HG03095 (cell line): ENCODE measurements around the gene DLX4.

Experiments
- ATAC-seq: cut with Tn5 transposase; IDR thresholded peaks from one replicate; pipeline ENCODE4 v1.9.1; 2021; ENCODE audit warnings: moderate library complexity; ENCODE audit not compliant: unreplicated experiment

Gene DLX4, protein sequence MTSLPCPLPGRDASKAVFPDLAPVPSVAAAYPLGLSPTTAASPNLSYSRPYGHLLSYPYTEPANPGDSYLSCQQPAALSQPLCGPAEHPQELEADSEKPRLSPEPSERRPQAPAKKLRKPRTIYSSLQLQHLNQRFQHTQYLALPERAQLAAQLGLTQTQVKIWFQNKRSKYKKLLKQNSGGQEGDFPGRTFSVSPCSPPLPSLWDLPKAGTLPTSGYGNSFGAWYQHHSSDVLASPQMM

GRCh38 chr17:49969134-49969759, at the start of gene DLX4:
DLX4 (plus strand) TSS chr17:49969190; CDS start chr17:49969469, 279 bp downstream.
- ATAC-seq: no peak

- no peak for ATAC-seq
These were observed 48.8 kb upstream of the DLX4 start for GRCh38 chr17:49920030-49920769.

GRCh38 chr17:49922095-49922494, 46.9 kb upstream of the DLX4 start:
- ATAC-seq: no peak

- no peak for ATAC-seq
These were observed 44.9 kb upstream of the DLX4 start for GRCh38 chr17:49924116-49924515.

DNA sequence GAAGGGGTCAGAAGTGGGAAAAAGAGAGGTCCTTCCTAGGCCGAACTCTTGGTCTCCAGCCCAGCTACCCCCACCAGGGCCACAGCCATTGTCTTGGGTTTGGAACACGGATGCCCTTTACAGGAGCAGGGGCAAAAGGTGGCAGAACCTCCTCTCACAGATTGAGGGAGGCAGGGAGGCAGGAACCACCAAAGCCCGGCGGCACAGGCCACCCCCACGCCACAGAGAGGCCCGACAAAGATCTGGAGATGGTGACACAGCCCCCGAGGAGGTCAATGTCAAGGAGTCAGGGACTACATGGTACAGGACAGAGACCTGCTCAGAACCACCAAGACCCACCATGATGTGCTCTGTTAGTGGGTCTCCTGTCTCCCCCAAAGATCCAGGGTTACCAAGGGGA, 44.4 kb upstream of the DLX4 start:
- no peak for ATAC-seq

- no peak for ATAC-seq
These were observed 43.1 kb upstream of the DLX4 start for GRCh38 chr17:49925921-49926320.

DNA sequence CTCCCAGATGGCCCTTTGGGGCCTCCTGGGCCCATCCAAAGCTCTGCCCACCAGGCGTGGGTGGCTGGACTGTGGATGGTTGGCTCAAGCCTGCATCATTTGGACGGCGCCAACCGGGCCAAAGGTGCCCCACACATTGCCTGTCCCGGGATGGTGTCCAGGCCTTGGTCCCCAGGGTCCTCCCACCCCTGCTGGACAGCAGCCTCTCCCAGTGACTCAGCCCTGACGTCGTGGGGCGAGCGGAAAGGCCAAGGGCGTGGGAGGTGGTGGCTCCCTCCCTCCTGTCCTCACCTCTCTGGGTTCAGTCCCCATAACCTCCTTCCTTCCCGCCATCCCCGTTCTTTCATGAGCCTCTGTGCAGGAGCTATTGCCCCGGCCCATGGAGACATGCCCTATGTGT, 42.1 kb upstream of the DLX4 start:
- no peak for ATAC-seq

GRCh38 chr17:49928126-49928800, 40.7 kb upstream of the DLX4 start:
- ATAC-seq: no peak

GRCh38 chr17:49928837-49929475, 40.0 kb upstream of the DLX4 start:
- no peak for ATAC-seq

DNA sequence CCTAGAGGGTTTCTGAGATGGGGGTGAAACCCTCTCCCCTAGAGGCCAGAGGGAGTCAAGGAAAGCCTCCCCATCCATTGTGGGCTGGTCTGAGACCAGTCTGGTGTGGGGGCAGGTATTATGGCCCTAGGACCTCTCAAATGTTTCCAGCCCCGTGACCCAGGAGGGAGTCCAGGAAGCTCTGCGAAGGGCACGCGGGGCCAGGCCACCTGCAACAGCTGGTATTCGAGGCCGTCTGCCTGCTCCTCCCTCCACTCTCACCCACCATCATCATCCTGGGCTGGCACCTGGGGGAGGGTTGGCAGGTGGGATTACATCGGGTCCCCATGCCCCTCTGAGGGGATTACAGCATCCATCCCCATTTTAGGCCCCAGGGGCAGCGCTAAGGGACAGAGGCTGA, 38.1 kb upstream of the DLX4 start:
- ATAC-seq: no peak

- no peak for ATAC-seq
These were observed 37.4 kb upstream of the DLX4 start for GRCh38 chr17:49931416-49932137.

DNA sequence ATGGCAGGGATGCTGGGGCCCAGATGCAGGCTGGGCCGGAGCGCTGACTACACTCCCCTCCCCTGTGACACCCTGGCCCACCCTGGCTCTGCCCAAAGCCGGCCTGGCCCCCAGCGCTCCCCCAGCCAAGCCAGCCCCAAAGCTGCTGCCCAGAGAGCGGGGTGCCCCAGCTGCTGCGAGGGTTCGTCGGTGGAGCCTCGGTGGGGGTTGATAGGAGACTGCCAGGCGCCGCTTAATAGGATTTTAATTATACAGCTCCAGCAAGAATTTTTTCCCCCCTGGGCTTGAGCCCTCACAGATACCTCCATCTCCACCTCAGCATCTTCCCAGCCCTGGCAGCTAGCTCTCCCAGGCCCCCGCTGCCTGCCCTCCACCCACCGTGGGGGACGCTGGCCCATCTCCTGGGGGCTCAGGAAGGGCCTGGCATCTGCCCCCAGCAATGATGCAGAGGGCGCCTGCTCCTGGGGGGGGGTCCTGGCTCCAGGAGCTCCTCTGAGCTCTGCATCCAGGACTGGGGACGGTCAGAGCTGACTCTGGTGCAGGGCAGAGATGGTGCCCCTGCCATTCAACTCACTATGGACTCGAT, 36.8 kb upstream of the DLX4 start:
- no peak for ATAC-seq

DNA sequence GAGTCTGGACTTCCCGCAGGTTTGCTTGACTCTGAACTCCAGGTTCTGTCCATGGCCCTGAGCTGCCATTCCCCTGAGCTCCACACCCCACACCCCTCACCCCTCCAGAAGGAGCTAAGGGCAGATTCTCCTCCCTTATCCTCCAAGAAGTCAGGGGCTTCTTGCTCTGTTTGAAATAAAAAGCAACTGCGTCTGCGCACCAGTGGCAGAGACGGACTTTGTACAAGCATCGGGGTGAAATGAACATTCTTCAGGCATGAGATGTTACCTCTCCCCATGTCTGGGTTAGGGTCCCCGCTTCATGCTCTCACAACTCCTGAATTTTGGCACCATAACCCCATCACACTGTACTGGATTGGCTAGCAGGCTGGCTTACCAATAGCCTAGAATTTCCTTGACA, 36.1 kb upstream of the DLX4 start:
- ATAC-seq: no peak

GRCh38 chr17:49935526-49936210, 33.3 kb upstream of the DLX4 start:
- ATAC-seq: no peak

DNA sequence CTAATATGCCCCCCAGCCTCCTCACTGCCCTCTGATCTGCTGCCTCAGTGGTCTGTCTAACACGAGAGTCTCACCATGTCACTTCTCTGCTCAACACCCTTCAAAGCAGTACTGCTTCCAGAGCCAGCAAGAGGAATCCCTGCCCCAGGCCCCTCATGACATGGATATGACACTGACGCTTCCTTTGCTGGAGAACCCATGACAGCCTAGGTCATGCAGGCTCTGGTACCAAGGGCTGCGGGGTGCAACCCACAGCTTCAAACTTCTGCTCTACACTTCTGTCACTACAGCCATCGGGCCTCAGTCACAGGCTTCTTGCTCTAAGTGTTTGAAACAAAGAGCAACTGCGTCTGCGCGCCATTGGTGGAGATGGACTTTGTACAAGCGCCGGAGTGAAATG, 32.6 kb upstream of the DLX4 start:
- no peak for ATAC-seq

DNA sequence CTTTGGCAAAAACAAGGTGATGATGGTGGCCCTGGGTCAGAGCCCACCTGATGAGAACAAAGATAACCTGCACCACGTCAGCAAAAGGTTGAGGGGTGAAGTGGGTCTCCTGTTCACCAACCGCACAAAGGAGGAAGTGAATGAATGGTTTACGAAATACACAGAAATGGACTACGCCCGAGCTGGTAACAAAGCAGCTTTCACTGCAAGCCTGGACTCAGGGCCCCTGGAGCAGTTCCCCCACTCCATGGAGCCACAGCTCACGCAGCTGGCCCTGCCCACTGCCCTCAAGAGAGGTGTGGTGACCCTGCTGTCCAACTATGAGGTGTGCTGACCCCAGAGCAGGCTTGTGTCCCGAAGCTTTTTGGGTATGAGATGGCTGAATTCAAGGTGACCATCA, 29.7 kb upstream of the DLX4 start:
- no peak for ATAC-seq

DNA sequence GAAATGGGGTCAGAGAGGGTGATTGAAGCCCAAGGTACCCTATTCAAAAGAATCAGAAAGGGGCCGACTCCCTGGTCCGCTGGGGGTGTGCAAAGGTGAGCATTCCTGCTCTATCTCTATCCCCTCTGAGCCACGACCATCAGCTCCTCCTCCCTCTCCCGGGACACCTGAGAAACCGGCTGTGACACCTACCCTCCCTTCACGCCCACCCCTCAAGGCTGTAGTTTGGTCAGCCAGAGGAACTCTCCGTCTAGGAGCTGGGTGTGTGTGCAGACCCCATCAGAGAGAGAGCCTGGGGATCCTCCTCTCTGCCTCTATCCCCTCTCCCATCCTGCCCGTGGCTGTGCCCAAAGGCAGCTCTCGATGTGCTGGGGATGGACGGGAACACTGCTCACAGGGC, 27.6 kb upstream of the DLX4 start:
- ATAC-seq: no peak

GRCh38 chr17:49942947-49943346, 26.0 kb upstream of the DLX4 start:
- no peak for ATAC-seq

- ATAC-seq: no peak
These were observed 24.6 kb upstream of the DLX4 start for GRCh38 chr17:49944273-49944870.
